ENCODE measurements around the gene UNC5C.

The UNC5C gene

DNA sequence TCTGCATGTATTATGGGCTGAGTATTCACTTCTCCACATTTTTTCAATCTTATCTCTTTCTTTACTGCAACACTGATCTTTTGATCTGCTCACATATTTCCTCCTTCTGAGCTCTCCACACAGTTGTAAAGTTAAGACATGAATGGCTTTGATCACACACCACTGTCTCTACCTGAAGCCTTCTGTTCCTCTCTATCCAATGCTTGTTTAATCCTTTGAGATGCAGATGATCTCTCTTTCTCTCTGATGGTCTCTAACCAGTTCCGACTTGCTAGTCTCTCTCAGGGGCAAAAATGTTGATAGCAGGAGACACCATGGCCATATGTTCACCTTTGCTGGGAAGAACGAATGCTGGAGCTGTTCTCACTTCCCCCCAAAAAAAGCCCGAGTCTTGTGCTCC lies 162.4 kb downstream of the UNC5C start:
- no peak for DNase-seq

DNA sequence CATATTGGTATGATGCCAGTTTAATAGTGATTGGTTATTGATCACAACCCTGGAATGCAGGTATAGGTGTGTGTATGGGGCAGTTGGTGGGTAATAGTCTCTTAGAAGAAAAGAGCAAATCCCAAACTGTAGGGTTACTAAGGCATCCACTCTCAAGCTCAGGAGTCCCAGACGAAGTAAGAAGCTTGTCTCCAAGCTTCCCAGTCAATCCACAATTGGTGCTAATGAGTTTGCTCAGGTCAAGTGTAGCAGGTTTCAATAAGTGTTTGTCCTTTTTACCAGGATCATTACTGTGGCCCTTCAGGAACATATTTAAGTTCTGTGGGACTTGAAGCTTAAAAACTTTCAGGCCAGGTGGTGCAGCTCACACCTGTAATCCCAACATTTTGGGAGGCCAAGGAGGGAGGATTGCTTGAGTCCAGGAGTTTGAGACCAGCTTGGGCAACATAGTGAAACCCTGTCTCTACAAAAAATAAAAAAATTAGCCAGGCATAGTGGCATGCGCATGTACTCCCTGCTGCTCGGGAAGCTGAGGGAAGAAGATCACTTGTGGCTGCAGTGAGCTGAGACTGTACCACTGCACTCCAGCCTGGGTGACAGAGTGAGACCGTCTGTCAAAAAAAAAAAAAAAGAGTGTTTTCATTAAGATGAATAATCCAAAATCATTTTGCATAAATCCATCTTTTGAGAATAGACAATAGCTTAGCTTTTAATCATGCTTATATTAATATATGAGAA lies 166.8 kb downstream of the UNC5C start:
- DNase-seq = no peak

DNA sequence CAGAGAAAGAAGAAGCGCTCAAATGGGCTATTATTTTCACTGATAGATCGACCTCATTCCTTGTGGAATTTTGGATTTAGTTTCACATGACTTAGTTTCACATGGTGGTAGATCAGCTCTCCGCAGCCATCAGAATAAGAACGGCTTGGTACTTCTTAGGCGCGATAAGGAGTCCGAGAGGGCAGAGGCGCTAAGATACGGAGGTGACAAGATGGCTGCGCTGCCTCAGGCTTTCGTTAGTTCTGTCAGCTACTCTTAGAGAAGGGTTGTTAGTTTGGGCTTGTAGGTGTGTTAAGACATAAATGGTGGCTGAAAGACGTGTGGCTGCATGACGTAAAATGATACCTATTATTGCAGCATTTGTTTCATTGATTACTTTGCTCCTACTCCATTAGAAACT lies 169.1 kb downstream of the UNC5C start:
- DNase-seq = no peak

DNA sequence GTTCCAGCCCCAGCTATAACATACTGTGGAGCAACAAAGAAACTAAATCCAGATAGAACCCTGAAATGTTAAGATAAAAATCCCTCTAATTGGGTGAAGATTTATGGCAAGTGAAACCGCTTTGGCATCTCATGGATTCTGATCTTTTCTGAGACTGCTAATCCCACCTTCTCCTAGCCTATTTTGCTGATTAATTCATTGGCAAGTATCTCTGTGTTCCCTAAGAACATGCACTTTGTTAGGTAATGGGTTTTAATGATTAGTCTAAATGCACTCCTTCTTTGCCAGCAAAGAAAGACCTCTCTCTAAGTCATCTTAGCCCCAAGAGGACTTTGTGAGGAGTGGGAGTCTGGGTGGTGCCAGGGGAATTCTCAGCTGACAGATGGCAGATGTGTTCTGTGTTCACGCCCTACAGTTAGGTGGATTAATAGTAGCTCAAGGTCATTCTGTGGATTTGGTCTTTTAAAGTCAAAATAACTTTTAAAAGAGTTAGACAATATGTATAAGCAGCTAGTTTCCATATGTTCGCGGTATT lies 171.3 kb downstream of the UNC5C start:
- no peak for DNase-seq

DNA sequence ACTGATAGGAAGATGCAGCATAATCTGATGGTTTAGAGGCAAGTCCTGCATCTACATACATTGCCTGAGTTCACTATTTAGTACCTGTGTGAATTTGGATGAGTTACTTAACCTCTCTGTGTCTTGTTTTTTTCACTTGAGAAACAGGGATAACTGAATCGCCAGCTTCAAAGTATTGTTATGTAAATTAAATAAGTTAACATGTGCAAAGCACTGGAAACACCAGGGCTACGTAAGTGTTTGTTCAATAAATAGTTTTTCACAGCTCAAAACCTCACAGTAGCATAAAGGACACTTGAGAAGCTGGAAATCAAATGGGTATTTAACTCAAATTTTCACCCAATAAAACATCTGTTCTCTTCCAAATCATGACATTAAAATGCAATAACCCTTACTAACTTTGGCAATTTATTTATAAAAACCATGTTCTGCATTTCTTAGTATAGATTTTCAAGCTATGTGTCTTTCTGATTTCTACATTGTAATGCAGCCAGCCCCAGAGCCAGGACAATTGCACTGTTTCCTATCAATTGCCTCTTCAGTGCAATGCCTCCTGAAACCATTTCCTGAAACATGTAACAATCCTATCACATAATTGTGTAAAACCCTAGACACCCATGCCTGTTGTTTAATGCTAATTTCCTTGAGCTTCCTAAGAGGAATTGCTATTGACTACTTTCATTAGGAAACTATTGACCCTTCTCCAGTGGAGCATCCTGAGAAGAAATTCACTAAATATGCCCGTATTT lies 177.1 kb downstream of the UNC5C start:
- no peak for DNase-seq

DNA sequence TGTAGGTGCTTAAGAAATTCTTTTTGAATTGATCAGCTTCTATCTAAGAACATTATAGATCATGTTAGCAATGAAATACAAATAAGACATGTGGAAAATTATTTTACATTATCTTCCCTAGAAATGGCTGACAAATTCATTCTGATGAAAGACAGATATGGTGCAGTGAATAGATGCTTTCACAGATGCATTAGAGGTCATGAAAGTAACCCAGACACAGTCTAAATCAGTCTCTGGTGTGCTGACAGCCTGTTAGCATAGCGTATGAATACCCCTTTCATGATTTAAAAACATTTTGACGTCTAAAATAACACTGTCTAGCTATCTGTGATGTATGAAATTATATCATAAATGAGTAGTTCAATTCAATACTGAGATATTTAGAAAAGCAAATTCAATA lies 180.9 kb downstream of the UNC5C start:
- DNase-seq = no peak

DNA sequence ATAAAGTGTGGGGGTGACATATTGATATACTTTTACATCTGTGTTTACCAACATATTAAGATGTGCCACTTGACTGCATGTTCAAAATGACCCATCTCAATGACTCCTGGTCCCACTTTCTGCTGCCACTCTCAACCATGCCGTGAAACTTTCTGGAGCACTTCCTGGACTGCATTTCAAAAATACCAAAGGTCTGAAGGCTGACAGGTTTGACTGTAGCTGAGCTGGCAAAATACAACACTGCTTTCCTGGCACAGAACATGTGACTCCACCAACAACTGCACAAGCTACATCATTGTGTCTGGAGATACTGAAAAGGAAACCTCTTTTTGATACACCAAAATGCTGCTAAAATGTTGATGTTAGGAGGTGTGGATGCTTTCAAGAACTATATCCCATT lies 184.8 kb downstream of the UNC5C start:
- no peak for DNase-seq

DNA sequence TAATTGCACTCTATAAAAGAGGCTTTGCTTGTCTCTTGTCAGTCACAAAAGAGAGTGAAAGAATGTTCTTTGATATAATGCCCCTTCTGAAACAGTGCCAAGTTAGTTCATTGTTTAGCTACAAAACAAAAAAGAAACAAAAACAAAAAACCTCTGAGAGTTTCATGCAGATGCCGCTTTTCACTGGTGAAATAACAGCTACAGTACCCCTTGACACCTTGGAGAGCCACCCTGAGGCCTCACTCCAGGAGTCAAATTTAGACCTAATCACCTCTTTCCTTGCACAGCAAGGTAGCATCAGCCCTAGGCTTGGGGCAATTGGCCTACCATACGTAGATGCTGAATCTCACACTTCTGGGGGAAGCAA lies 185.2 kb downstream of the UNC5C start:
- DNase-seq = no peak

DNA sequence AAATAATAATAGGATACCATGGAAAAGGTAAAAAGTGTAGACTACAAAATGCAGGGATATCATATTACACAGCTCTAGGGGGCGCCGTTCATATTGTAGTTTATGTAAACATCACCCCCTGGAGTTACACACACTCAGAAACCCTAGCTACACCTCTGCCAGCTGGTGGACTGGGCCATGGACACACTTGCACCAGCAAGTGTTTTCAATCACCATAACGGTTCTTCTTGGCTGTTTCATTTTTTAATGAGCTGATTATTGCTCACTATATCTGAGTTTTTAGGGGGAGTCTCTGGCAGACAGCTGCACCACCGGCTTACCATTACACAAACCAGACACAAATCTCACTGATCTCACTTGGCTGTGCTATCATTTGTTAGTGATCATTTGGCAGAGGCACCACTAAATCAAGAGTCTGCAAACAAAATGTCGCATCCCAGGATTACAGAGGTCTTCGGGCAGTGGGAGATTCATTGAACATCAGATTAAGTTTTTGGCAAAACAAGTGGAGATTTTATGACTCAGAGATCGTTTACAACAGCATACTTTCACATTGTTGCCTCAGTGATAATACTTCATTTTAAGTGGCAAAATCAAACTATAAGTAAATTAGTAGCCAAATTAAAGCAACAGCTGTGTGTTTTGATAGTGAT lies 185.7 kb downstream of the UNC5C start:
- DNase-seq = no peak

DNA sequence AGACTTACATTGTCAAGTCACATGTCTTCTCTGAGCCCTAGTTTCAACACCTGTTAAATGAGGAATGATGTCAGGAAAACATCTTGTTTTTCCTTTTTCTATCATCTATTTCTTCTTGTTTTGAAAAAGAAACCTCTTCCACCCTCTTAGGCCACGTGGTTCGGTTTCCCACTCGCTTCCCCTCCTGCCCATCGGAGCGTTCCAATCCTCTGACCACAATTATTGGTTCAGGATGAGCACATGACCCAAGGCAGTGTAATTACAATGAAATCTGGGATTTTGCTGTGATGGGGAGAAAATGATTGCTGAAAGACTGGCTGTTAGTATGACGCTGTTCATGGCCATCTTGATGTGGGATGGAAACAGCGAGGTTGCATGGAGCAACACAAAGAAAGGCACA lies 186.7 kb downstream of the UNC5C start:
- DNase-seq = no peak

DNA sequence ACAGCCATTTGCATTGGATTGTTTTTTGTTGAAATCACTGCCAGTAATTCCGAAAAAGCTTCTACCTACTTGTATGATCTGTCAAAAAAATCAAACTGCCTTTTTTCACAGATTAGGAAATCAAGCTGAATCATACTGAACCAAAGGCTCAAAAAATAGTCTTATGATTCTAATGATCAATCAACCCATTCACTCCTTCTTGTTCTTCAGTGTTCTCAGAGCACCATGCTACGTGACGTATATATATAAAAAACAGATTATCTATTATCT lies 187.1 kb downstream of the UNC5C start:
- DNase-seq = no peak

DNA sequence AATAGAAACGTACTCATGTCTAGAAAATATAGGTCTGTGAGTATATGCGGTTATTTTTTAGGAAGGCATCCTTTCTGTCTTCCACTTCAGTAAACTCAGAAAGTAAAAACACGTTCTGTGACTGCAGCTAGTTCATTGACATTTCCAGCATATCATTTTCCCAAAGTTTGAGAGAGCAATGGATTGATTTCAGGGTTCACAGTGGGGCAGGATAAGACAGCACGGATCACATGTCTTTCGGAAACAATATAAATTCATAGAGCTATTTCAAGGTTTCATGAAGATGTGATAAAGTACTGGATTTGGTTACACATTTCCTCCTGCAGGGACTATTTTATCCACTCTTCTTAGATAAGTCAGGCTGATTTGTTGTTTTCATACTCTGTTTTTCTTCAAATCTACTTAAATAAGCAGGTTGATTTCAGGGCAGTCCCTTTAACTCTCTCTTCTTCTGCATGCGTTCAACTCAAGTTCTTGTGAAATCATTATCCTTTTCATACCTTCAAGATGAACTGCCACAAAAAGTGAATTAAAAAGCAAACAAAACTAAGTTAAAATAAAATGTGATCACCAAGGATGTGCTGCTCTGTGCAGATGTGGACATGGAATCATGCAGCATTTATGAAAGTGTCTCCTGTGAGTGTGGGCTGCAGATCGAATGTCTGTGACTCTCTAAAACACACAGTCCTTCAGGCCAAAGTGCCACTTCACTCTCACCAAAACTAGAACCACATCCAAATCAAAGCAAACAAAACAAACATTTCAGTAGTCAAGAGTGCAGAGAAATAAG lies 187.7 kb downstream of the UNC5C start:
- no peak for DNase-seq

DNA sequence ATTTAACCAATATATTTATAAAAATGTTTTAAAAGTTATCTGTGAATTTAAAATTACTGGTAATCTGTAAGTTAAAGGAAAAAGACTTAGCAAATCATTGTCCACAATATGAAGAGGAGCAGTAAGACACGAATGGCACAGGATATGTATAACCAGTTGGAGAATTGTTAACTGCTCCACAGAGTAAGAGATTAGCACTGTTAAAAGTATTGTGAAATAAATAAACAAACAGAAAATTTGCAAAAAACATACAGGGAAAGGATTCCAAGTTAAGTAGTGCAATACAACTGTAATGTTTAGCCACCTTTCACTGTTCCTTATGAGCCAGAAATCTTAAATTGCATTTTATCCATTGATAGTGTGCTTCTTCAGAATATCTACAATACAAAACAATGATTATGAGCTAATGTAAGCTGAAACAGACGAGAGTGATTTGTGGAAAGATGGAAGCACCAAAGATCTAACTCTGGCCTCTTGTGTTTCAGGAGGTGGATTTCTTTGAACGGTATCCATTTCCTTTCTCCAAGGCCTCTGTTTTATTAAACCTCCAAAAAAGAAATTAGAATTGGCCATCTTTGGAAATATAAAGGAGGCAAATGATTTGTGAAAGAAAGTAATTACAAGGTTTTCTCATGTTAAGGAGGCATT lies 188.4 kb downstream of the UNC5C start:
- DNase-seq = no peak

DNA sequence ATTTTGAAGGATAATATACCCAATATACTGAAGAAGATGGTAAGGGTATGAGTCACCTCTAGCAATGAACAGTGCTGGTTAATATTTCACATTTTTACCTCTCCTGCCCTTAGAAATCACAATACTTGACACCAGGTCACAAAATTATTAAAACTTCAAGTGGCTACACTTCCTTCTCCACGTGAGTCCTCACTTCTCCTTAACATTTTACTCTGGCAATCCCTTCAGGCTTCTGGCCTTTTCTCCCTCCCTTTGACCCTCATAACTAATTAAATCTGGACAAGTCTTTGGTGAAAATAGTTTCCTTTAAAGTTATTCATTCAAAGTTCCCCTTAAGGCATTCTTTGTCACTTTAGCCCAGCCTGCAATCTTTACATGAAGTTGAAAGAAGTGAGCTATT lies 190.4 kb downstream of the UNC5C start:
- DNase-seq = no peak

DNA sequence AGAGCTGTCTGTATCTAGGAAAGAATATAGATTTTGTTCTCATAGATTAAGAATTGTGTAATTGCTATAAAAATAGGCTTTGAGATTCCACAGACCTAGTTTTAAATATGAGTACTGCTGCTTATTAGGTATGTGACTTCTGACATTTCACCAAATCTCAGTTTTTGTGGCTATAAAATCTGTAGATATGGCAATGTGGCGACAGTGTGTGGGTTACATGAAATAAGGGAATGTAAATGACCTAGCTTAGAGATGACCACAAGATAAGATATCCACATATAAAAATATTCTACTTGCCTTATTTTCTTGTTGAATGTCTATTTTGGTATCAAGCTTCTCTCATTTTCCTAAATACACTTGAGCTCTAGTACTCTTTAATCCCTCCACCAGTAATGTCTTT lies 193.8 kb downstream of the UNC5C start:
- no peak for DNase-seq

DNA sequence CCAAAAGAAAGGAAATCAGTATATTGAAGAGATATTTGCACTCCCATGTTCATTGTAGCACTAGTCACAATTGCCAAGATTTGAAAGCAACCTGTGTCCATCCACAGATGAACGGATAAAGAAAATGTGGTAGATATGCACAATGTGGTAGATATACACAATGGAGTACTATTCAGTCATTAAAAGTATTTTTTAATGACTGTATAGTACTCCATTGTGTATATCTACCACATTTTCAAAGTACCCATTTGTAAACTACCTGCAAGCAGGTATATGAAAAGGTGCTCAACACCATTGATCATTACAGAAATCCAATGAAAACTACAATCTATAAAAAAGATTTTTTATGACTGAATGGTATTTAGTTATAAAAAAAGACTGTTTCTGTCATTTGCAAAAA lies 200.4 kb downstream of the UNC5C start:
- no peak for DNase-seq

DNA sequence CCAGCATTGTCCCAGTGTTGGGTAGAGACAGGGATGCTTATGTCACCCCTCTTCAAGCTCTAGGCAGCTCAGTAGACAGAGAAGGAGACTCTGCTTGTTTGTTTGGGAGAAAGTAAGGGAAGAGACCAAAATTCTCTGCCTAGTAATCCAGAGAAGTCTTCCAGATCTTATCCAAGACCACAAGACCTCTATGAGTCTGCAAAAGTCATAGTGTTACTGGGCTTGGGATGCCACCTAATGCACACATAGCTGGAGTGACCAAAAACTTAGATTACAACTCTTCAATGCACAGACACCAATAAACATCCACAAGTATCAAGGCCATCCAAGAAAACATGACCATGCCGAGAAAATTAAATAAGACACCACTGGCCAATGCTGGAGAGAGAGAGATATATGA lies 205.5 kb downstream of the UNC5C start:
- DNase-seq = no peak

DNA sequence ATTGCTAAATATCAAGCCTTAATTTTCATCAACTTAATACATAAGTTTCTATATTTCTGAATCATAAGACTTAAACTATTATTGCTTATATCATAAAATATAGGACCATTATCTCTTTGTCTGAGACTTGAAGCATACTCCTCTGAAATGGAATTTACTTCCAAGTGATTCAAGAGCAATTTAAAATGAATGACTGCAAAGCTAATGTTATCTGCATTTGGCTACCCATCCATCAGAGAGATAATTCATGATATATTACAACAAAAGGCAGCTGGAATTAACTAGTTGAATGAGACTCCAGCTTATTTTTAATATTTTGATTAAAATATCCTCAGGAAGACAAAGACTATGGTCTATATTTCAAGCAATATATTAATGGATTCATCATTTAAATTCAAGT lies 208.6 kb downstream of the UNC5C start:
- DNase-seq = no peak

DNA sequence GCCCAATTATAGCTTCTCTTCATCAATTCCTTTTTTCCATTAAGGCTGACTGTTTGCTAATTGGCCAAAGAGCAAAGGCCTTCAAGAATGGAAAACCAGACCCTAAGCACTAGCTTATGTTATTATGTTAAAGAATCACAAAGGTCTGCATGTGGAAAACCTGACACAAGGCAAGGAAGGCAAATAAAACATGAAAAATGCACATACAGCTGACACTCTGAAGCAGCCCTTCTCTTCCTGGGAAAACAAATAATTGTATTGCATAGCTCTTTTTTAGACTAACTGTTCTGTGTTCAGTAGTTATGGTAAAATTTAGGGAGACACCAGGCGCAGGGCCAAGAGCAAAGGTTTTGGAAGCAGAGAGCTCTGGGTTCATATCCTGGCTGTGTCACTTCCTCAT lies 223.1 kb downstream of the UNC5C start:
- DNase-seq = no peak

DNA sequence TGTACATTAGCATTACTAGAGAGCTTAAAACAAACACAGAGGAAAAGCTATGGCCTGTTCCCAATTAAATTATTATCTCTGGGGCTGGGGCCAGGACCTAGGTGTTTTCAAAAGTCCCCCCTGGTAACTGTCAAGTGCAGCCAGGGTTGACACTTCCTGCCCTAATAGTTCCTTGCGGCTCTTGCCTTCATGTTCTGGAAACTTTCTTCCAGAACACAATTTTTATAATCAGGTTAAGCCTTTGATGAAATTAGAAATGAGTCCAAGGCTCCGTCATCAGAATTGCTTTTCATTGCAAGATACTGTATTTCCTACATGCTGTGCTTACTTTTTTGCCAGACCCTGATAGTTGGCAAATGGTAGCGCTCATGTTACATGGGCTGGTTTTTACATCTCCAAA lies 229.6 kb downstream of the UNC5C start:
- DNase-seq = no peak

DNA sequence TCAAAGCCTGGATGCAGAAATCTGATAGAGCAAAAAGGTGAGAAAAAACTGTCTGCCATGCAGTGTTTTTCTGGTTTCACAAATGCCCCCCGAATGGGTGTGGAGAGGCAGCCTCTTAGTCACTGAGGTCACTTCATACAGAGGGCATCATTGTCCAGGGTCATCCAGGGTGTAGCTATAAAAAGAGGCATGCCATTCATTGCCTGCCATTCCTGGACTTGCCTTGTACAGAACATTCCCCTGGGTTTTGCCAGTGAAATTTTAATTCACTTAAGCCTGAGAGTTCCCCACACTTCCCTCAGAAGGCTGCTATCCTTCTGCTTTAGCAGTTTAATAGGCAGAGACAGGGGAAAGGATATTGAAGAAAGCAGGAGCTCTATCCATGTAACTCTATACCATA lies 230.3 kb downstream of the UNC5C start:
- DNase-seq = no peak

DNA sequence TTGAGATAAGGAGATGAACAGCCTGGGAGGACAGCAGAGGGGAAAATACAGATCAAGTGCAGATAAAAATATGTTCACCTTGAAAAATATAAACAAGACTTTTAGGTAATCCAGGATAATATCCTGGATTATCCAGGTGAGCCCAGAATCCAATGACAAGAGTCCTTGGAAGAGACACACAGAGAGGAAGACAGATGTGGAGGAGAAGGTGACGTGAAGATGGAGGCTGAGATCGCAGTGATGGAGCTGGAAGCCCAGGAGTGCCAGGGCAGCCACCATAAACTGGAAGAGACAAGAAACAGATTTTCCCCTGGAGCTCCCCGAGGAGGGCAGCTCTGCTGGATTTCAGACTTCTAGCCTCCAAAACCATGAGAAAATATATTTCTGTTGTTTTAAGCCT lies 230.7 kb downstream of the UNC5C start:
- DNase-seq = no peak

Data from stimulated activated CD4-positive, alpha-beta T cell treated with anti-CD3 and anti-CD28 coated beads, Interleukin-4, amount 100 ng/mL, for 24 hours (primary cell).